CD14-positive monocyte (primary cell): ENCODE data around the gene PIM3. TPM values are rescaled to one million over a fixed set of nuclear protein-coding genes. Genes with fewer than 3 reads are reported as not detected.

Experiments
- DNase-seq, 3 donors: peaks; one replicate each; pipeline ENCODE4 v3.0.0-alpha.2; 2011 to 2022
- H2AFZ ChIP-seq: 2 replicates; pipeline ENCODE4 v1.6.0; 2012; ENCODE audit warnings: mild to moderate bottlenecking, low read depth, low read length, inconsistent platforms; ENCODE audit not compliant: insufficient read depth, poor library complexity, severe bottlenecking
- H3K27ac ChIP-seq, 2 donors: 1 replicate in 1 of 2; 2 replicates in 1 of 2; pipeline ENCODE4 v1.5.1; 2012 to 2013; ENCODE audit warnings: low read length in 2 of 2, control low read depth in 1 of 2, inconsistent platforms in 1 of 2, low read depth in 1 of 2, mild to moderate bottlenecking in 1 of 2
- H3K27me3 ChIP-seq, 2 donors: one replicate each; pipeline versions ENCODE4 v1.6.0 to v1.6.1; 2011 to 2013; ENCODE audit warnings: low read length in 2 of 2; ENCODE audit not compliant: control insufficient read depth in 2 of 2, insufficient read depth in 2 of 2
- H3K36me3 ChIP-seq, 2 donors: replicated peaks in 1 of 2; 1 replicate in 1 of 2; 2 replicates in 1 of 2; pipeline versions ENCODE4 v1.5.1 to v1.6.1; 2012 to 2013; ENCODE audit warnings: low read length in 2 of 2, control low read depth in 1 of 2, inconsistent platforms in 1 of 2, mild to moderate bottlenecking in 1 of 2; ENCODE audit not compliant: insufficient read depth in 2 of 2, control insufficient read depth in 1 of 2
- H3K4me1 ChIP-seq, 2 donors: 1 replicate in 1 of 2; 2 replicates in 1 of 2; pipeline versions ENCODE4 v1.5.1 to v1.6.1; 2012 to 2013; ENCODE audit warnings: low read length in 2 of 2, control low read depth in 1 of 2, inconsistent platforms in 1 of 2, mild to moderate bottlenecking in 1 of 2, moderate library complexity in 1 of 2; ENCODE audit not compliant: insufficient read depth in 2 of 2, control insufficient read depth in 1 of 2
- H3K4me2 ChIP-seq: replicated peaks from 2 replicates; pipeline ENCODE3; 2012; ENCODE audit warnings: low read length, moderate library complexity, mild to moderate bottlenecking; ENCODE audit not compliant: poor library complexity, severe bottlenecking; ENCODE audit errors: extremely low read depth
- H3K4me3 ChIP-seq, 3 experiments: fragments of 200-600 bp in 1 of 3; sonication (generic) in 1 of 3; replicated peaks in 1 of 3; 1 replicate in 2 of 3; 2 replicates in 1 of 3; pipeline ENCODE4 v1.5.1; 2011 to 2013; ENCODE audit warnings: low read length in 3 of 3, mild to moderate bottlenecking in 3 of 3, control low read depth in 2 of 3, low read depth in 2 of 3, inconsistent platforms in 1 of 3, moderate library complexity in 1 of 3
- H3K79me2 ChIP-seq: 2 replicates; pipeline ENCODE4 v1.6.0; 2012; ENCODE audit warnings: mild to moderate bottlenecking, control low read depth, inconsistent platforms, low read length, moderate library complexity; ENCODE audit not compliant: insufficient read depth
- H3K9ac ChIP-seq: 2 replicates; pipeline ENCODE4 v1.6.0; 2017; ENCODE audit warnings: low read length, mild to moderate bottlenecking; ENCODE audit not compliant: insufficient read depth, poor library complexity, severe bottlenecking
- H3K9me3 ChIP-seq, 2 donors: replicated peaks in 1 of 2; 1 replicate in 1 of 2; 2 replicates in 1 of 2; pipeline versions ENCODE4 v1.5.1 to v1.6.1; 2012 to 2013; ENCODE audit warnings: low read length in 2 of 2, control low read depth in 1 of 2; ENCODE audit not compliant: control insufficient read depth in 1 of 2, insufficient read depth in 1 of 2
- H4K20me1 ChIP-seq: 2 replicates; pipeline ENCODE4 v1.6.0; 2012; ENCODE audit warnings: mild to moderate bottlenecking, low read length, control low read depth, moderate library complexity; ENCODE audit not compliant: insufficient read depth
- H3K27ac Mint-ChIP-seq, 7 donors: one replicate each; pipeline ENCODE4 v1.8.0; 2020; ENCODE audit warnings: mild to moderate bottlenecking in 7 of 7, mixed read lengths in 7 of 7, moderate library complexity in 6 of 7, inconsistent platforms in 2 of 7
- H3K27me3 Mint-ChIP-seq, 3 donors: one replicate each; pipeline ENCODE4 v1.8.0; 2021 to 2022; ENCODE audit warnings: low read depth in 3 of 3, mild to moderate bottlenecking in 3 of 3, mixed read lengths in 3 of 3, moderate library complexity in 3 of 3, inconsistent platforms in 1 of 3
- H3K36me3 Mint-ChIP-seq, 2 donors: one replicate each; pipeline ENCODE4 v1.8.0; 2020; ENCODE audit warnings: mixed read lengths in 2 of 2, inconsistent platforms in 1 of 2, mild to moderate bottlenecking in 1 of 2
- H3K4me1 Mint-ChIP-seq: one replicate; pipeline ENCODE4 v1.8.0; 2020; ENCODE audit warnings: mild to moderate bottlenecking, mixed read lengths
- H3K4me3 Mint-ChIP-seq, 2 donors: one replicate each; pipeline ENCODE4 v1.8.0; 2020; ENCODE audit warnings: mild to moderate bottlenecking in 2 of 2, mixed read lengths in 2 of 2, moderate library complexity in 1 of 2
- H3K9me3 Mint-ChIP-seq, 7 donors: one replicate each; pipeline ENCODE4 v1.8.0; 2020 to 2022; ENCODE audit warnings: mixed read lengths in 7 of 7, mild to moderate bottlenecking in 6 of 7, moderate library complexity in 6 of 7, inconsistent platforms in 2 of 7
- CTCF ChIP-seq: fragments of 200-600 bp; IDR thresholded peaks from one replicate; pipeline ENCODE4 v1.8.0; 2022; ENCODE audit warnings: antibody characterized with exemption, mild to moderate bottlenecking
- WGBS: methylation state at CpG from one replicate; pipeline ENCODE4 v1.1.5; 2013; ENCODE audit warnings: missing lambda C conversion rate; ENCODE audit not compliant: insufficient coverage; 5-methylcytosine and 5-hydroxymethylcytosine counted together
- intact Hi-C, 2 donors: fragments of 100-400 bp; cut with micrococcal nuclease; formaldehyde crosslinking; loops; one replicate each; pipeline versions ENCODE4 v1.15.0 to v1.15.1; 2023
- polyA plus RNA-seq, 3 donors: library from polyadenylated mRNA; depleted of rRNA in 1 of 3; unstranded in 2 of 3; stranded (reverse) in 1 of 3; fragments of 300-500 nt in 2 of 3; fragments of >200 nt in 1 of 3; fragmentation: Illumina TruSeq in 2 of 3; gene quantifications; 1 replicate in 2 of 3; 2 replicates in 1 of 3; pipeline ENCODE4 v1.2.3, GENCODE V29; 2012 to 2021

Gene PIM3
- polyA plus RNA-seq, 3 donors: 38.8 to 135 (median 40.4) TPM

- Histone ChIP-seq H3K79me2 (peaks cover 6% of the 10 kb centered on the region), H3K4me1 (peaks cover 55 to 63% of the 10 kb centered on the region in 2 donors), H3K9me3 (no peaks in the 10 kb centered on the region), H3K4me3 (peak overlapping the region; percentile 50 to 76 (median 55)), H3K4me2 (peak overlapping the region; percentile 78), H3K27me3 (peaks cover 0 to 3% of the 10 kb centered on the region in 2 donors), H3K9ac (peak overlapping the region; percentile 99), H2AFZ (no peak overlapping the region), H4K20me1 (peaks cover 5% of the 10 kb centered on the region), H3K36me3 (no peaks in the 10 kb centered on the region), H3K27ac (peak overlapping the region; percentile 82 to 99)
- H3K36me3 Mint-ChIP-seq: peaks cover 2 to 5% of the 10 kb centered on the region in 2 donors
- H3K4me3 Mint-ChIP-seq: peak overlapping the region; percentile 70 to 71
- peak; percentile 88 to 95 (median 91) for DNase-seq
- peaks cover 0 to 4% (median 0%) of the 10 kb centered on the region in 3 donors for H3K27me3 Mint-ChIP-seq
- WGBS: 34% methylated on average over 14 of the region's 24 CpGs
- H3K27ac Mint-ChIP-seq: peak overlapping the region; percentile 74 to 91 (median 82)
- H3K4me1 Mint-ChIP-seq: peaks cover 39% of the 10 kb centered on the region
- intact Hi-C loops: loop anchor here (2.0 to 10.0 kb wide), 2 partner anchors 36 to 600 kb away; partner anchors contain the start of gene TYMP (in 1 of the 2)
- H3K9me3 Mint-ChIP-seq: no peaks in the 10 kb centered on the region
- TF ChIP-seq CTCF: no peak
These were observed 26.2 kb upstream of the PIM3 start for GRCh38 chr22:49934160-49934890.

DNA sequence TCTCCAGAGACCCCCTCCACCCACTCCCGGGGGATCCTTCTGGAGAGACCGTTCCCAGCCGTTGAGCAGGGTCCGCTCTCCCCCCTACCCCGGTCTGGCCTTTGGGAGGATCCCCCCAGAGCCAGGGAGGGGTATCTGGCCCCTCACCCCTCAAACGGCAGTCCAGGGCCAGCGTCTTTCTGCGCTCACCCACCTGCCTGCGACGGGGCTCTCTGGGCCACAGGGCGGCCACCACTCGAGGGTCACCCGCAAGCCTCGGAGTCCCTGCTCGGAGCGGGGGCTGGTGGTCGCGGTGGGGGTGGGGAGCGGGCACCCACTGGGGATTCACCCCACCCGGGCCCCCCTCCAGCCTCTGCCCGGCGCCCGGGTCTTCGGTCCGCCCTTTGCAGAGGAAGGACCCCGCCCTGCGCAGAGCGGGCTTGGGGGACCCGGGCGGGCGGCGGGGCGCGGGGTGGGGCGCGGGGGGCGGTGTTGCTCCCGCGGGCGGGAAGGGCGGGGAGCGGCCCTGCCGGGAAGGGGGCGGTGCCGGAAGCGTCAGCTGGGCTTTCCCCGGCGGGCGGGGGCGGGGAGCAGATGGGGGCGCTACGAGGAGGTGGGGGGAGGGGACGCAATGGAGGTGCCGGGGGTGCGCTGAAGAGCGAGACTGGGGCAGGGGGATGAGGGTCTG is 25.5 kb upstream of the PIM3 start:
- Histone ChIP-seq H3K79me2 (peaks cover 6% of the 10 kb centered on the region), H2AFZ (no peak overlapping the region), H3K9ac (peak overlapping the region; percentile 99), H3K4me3 (peak overlapping the region; percentile 50 to 76 (median 55)), H4K20me1 (peaks cover 5% of the 10 kb centered on the region), H3K9me3 (no peaks in the 10 kb centered on the region), H3K4me1 (peaks cover 51 to 56% of the 10 kb centered on the region in 2 donors), H3K36me3 (no peaks in the 10 kb centered on the region), H3K27me3 (no peaks in the 10 kb centered on the region), H3K4me2 (peak overlapping the region; percentile 78), H3K27ac (peak overlapping the region; percentile 82 to 99)
- intact Hi-C loops: loop anchor here (2.0 to 10.0 kb wide), 2 partner anchors 36 to 600 kb away; partner anchors contain the start of gene TYMP (in 1 of the 2)
- Mint-ChIP-seq H3K4me1 (peaks cover 39% of the 10 kb centered on the region), H3K27me3 (peaks cover 0 to 5% (median under 1%) of the 10 kb centered on the region in 3 donors), H3K4me3 (peak overlapping the region; percentile 70 to 71), H3K9me3 (no peaks in the 10 kb centered on the region), H3K36me3 (peaks cover 2 to 5% of the 10 kb centered on the region in 2 donors), H3K27ac (peak overlapping the region; percentile 80 to 91 (median 85))
- WGBS: under 1% methylated on average over 20 of the region's 56 CpGs
- TF ChIP-seq CTCF: no peak
- DNase-seq: peak; percentile 74 to 85 (median 82)
